GM18499 (cell line): ENCODE measurements around the gene CHST11.

Source experiments
- ATAC-seq: cut with Tn5 transposase; IDR thresholded peaks from one replicate; pipeline ENCODE4 v1.9.1; 2021; ENCODE audit warnings: moderate number of reproducible peaks; ENCODE audit not compliant: insufficient read depth, unreplicated experiment

Gene CHST11

GRCh38 chr12:104575442-104576186, 118.9 kb downstream of the CHST11 start:
- ATAC-seq = no peak

DNA sequence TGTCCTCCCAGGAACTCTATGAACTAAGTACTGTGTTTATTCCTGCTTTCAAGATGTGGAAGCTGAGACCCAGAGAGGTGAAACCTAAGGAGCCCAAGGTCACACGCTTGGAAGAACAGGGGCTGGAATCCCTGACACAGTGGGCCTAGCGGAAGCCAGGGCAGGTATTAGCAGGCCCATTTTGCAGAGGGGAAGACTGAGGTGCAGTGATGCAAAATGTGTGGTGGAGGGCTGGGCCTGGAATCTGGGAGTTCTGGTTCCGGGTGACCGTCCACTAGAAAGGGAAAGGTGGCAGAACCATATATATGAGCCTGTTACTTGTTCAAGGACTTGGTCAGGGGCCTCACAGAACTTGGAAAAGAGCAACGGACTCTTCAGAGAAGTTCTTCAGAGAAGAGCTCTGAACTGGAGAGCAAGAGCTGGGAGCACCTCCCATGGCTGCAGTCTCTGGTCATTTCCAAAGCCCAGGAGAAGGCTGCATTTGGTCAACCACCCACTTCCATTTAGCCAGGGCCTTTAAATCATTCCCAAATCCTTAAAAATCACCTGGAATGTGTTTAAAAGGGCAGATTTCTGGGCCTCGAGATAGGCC, 119.5 kb downstream of the CHST11 start:
- ATAC-seq = no peak

- no peak for ATAC-seq
Observed at GRCh38 chr12:104576980-104577580, 120.3 kb downstream of the CHST11 start.

GRCh38 chr12:104577581-104577981, 120.8 kb downstream of the CHST11 start:
- ATAC-seq = no peak

DNA sequence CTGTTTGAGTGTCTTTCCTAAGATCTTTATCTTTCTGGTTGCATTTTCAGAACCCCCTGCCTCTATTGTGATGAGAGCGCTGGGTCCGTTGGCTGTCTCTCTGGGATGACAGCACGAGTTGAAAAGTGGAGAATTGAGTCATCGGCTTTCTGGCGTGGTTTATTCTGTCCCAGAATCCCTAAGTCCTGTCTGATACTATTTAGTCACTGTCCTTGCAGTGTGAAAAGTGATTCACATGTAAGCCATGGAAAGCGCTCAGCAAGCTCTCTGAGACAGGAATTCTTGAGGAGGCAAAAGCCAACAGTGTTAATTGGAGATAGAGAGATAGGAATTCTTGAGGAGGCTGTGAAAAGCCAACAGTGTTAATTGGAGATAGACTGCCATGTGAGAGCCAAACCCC, 121.7 kb downstream of the CHST11 start:
- no peak for ATAC-seq

DNA sequence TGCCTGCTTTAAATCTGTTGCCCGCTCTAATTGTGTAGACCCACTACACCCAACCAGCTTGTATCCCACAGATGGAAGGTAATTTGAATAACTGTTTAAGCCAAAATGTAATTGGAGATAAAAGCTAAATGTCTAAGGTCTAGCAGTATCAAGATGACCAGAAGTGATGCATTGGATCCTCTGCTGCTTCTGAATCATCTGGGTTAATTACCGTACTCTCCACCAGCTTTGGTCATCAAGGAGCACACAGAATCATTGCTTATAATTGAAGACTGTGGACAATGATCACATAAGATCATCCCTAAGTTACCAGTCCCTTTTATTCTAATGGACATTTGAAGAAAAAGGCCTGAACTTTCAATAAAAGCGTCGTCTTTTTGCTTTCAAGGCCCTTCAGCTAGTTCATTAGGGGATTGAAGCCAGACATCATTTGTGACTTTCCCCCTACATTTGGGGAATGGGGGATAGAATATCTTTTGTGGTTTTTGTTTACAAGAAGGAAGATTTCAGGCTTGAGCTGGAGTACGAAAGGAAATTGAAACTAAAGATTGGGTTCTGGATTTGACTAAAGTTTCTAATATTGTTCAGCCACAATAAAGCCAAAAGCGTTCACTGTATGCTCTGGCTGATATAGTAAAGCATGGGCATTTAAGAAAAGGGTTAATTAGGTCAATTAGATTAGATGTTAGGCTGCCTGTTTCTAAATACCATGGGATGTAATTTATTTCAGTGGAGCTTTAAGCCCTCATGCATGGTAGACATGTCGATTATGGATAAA, 123.2 kb downstream of the CHST11 start:
- peak; percentile 38 for ATAC-seq

DNA sequence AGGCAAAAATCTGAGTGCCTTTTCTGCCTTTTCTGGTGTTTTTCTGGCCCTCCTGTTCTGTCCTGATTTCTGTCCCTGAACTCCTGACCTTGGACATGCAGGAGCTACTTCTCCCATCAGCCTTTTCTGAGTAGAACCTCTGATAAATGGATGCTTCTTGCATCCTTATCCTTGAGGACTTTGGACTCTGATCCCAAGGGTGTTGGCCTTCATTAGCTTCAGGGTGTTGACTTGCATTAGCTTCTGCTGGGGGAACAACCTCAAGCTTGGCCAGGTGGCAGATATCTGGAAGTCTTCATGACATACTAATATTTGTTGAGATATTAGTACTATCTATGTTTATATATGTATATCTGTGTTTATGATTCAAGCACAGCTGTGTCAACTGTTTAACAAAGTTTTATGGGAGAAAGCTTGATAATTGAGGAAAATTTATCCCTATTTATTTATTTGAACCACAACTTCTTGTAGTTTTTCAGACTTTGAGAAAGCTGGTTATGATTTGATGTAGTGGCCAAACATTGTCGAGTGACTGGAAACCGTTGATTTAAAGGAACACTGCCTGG, 124.3 kb downstream of the CHST11 start:
- ATAC-seq = no peak

DNA sequence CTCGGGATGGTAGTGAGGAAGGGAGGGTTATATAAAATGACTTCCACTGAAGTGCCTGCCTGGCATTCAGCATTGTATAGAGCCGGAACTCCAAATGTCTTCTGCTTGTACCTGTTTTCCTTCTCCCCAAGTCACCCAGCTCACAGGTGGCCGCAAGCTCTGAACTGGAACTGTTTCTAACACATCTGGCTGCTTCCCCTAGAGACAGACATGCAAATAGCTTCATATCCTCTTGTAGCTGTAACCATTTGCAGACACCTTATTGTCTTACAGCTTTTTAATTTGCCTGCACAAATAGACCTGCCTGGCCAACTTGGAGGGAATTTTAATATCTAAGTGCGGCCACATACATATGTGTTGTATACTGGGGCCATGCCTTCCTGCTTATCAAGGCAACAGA, 126.0 kb downstream of the CHST11 start:
- peak; percentile 69 for ATAC-seq

DNA sequence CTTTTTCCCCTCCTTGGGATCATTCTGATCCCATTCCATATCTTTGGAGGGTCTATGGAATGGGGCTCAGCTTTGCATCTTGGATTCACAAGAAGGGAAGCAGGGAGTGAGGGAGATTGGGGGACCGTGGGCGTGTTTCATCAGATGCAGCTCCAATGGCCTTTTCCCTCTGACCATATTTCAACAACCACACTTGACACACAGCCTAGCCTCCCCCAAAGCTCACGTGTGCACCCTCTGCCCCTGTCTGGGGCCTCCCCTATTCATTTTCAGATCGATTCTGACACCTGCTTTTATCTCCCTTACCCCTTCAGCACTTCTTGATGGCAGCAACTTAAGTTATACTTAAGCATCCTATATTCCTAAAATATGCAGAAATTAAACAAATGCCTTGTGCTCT, 126.6 kb downstream of the CHST11 start:
- ATAC-seq = no peak

GRCh38 chr12:104585448-104586055, 128.8 kb downstream of the CHST11 start:
- no peak for ATAC-seq

- ATAC-seq = no peak
Observed at GRCh38 chr12:104586351-104586919, 129.7 kb downstream of the CHST11 start.

DNA sequence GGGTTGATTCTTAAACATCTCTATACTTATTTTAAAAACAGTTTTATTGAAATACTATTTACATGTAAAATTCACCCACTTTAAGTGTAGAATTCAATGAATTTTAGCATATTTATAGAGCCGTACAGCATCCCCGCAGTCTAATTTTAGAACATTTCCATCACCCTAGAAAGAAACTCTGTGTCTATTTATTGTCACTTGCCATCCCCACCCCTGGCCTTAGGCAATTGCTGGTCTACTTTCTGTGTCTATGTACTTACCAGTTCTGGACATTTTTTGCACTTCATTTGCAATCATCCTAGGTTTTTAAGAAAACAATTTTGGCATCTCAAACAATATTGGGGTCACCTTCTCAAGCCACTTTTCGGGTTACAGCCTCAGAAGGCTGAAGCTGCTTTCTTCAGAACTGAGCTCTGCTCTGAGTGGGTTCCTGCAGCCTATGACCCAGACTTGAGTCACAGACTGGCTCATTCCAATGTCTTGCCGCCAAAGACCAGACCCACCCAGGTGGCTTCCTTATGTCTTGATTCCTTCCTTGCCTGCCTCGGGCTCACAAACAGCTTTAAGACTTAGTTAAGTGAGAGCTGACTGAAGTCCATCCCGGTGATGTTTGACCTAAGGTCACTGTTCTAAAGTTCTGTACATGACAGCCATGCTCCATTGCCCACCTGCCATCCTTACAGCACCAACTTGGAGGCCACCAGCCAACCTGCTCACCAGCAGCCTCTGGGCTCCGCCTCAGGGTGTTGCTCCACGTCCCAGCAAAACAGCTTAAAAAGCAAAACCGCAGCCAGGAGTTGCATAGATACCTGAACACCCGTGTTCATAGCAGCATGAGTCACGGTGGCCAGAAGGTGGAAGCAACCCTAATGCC, 131.5 kb downstream of the CHST11 start:
- no peak for ATAC-seq

- ATAC-seq = no peak
Observed at GRCh38 chr12:104588921-104589590, 132.3 kb downstream of the CHST11 start.

- ATAC-seq = no peak
Observed at GRCh38 chr12:104590022-104590421, 133.3 kb downstream of the CHST11 start.

GRCh38 chr12:104591257-104591885, 134.6 kb downstream of the CHST11 start:
- no peak for ATAC-seq

DNA sequence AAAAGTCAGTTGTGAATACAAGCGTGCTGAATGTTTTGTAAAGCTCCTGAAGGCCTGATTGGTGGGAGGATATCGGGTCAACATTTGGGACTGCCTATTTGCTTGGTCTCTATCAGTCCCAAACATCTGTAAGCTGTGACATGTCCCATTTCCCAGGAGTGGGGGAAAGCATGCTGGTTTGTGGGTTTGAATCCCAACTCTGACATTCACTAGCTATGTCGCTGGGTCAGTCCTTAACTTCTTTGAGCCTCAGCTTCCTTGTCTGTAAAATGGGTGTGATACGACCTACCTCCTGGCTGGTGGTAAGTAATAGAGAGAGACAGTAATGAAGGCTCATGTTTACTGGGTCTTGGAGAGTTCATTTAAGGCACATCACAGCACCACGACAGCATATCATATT, 136.7 kb downstream of the CHST11 start:
- ATAC-seq = no peak

GRCh38 chr12:104596134-104596799, 139.5 kb downstream of the CHST11 start:
- ATAC-seq = no peak
